Measurements from ENCODE around the gene WLS.
A peak's percentile ranks its signal among the peaks of the same experiment; 100 is the strongest.

Gene WLS

DNA sequence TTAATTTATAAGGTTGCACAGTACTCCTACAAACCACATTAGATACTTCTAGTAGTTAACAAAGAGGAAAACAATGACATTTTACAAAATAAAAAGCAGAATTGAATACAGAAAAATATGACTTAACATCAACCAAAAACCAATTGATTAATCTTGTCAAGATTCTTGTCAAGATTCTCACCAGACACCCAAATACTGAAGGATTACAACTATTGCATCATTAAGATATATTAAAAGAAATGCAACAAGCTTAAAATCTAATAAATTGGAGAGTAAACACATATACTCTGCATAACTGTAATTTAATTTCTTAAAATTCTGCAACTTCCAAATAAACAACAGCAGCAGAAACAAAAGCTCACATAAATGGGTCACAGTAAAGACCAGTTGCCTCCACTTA, 4.7 kb downstream of the WLS start:
- no peak for DNase-seq

GRCh38 chr1:68225781-68226180, 6.5 kb downstream of the WLS start:
- DNase-seq: no peak

DNA sequence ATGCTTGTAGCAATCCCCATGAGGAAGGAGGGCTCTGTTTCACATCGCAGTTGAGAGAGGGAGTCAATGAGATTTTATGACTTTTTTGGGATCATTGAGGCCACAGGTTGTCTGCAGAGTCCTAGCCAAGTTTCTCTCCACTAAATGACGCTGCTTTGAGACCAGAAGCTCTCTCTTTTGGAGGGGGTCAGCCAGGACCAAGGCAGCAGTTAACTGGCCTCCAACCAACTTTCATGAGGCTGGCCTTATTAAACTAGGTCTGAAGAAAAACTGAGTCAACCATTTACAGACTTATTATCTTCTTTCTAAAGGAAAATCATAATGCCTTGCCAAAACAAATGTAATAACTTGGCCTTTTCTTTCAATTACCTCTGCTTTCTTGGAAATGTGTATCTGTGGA, 8.6 kb downstream of the WLS start:
- no peak for DNase-seq

GRCh38 chr1:68221980-68222373, 10.3 kb downstream of the WLS start:
- no peak for DNase-seq

GRCh38 chr1:68221001-68221979, 11.0 kb downstream of the WLS start:
- DNase-seq: no peak

DNA sequence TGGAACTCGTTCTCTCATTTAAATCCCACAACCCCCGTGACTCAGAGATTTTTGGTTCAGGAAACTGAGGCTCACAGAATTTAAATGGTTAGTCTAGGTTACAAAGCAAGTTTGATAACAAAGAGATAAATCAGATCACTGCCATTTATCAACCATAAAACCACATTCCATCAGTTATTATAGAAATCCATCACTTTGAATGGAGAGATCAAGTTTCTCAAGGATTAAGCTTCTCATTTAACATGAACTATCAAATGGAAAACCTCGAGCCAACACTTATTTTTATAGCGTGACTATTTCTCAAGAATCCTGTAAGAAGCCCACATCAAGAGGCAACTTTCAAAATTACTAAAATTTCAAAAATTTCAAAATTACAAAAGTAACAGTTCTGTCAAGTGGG, 11.9 kb downstream of the WLS start:
- DNase-seq: no peak

DNA sequence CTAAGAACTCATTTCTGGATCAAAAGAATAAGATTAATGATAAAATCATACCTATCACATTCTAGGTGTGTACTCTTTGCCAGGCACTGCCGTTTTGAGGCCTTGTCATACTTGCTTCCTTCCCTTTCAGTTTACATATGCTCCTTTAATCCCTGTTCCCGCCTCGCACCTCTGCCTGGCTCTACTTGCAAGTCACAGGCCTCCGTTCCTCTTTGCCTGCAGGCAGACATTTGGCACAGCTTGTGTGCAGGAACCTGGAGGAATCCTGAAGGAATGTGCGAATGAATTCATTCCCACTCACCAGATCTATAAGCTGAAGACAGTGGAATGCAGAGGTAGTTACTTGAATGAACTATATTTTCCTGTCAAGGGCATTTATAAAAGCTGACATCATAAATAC, 13.8 kb downstream of the WLS start:
- no peak for DNase-seq

DNA sequence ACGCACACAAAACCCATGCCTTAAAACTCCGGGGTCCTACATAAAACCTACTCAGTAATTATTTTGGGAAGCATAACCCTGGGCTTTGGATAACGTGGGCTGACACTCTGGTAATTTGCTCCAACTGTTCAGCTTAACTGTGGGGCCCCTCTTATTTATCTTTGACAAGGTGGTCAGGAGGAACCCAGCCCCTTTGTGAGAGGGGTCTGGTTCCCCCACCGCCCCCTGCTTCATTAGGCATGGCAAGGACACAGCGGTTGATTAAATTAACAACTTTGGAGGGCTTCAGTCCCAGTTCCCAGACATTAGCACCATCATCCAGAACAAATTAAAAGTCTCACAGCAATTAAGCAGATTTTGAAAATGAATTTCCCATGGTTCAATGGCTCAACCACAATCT, 14.7 kb downstream of the WLS start:
- no peak for DNase-seq

- no peak for DNase-seq
These were observed 15.2 kb downstream of the WLS start for GRCh38 chr1:68217060-68217554.

- no peak for DNase-seq
These were observed 16.1 kb downstream of the WLS start for GRCh38 chr1:68216089-68216772.

- peak; percentile 39 to 52 (median 48) for DNase-seq
These were observed 18.5 kb downstream of the WLS start for GRCh38 chr1:68213843-68214242.

GRCh38 chr1:68211761-68212380, 20.5 kb downstream of the WLS start:
- DNase-seq: peak in 1 of 4 experiments; percentile 2

GRCh38 chr1:68210829-68211228, 21.5 kb downstream of the WLS start:
- DNase-seq: no peak

GRCh38 chr1:68210027-68210426, 22.3 kb downstream of the WLS start:
- no peak for DNase-seq

DNA sequence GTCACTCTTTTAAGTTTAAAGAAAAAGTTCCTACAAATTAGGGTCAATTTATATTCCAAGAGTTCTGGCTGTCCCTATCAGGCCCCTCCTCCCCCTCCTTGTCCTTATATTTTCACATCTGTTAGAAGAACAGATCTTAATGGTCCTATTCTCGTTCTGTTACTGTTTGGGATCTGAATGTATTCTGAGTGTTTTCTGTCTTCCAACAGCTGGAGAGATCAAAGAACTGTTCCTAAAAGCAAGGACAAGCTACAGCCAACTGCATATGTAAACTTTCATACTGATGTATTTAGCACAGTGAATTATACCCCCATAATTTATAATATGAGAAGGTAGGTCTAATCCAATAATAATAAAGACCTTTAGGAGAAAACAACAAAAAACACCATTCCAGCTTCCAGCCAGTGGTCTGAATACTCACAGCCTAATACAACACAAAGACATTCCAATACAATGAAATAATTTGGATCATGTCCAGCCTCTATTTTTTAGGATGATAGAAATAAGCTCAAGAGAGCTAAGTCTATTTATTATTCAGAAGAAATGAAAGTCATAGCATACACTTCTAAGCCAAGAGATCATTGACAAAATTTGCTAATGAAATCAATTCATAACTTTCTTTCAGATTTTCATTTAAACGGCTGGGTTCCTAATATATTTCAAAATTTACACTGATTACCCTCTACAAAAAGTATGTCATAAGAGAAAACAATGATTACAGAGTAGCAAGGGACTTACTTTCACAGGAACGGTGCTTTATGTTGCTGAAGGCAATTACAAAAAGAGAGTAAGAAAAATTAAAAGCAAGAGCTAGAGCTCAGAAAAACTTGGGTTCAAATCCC, 25.3 kb downstream of the WLS start:
- DNase-seq: no peak

DNA sequence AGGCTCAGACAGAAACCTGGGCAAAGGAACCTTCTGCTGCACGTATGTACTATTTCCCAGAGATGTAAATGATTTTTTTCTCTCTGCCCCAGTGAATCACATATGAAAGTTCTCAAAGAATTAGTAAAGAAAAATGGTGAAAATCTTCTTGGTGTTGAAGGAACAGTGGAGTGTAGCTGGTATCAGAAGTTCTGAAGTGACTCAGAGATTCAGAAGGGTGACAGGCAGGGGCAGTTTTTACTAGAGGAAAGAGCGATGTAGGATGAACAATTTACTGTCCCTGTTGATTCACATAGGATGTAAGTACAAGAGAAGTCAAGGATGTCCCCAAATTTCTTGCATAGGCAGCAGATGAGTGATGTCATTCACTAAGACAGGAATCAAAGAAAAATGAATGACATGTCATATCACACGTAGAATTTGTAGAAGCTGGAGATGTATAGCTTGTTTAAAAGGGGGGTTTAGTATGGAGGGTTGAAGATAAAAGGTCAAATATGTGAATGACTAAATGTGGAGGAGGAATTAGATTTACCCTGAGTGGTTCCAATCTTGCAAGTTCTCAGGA, 26.4 kb downstream of the WLS start:
- DNase-seq: no peak

DNA sequence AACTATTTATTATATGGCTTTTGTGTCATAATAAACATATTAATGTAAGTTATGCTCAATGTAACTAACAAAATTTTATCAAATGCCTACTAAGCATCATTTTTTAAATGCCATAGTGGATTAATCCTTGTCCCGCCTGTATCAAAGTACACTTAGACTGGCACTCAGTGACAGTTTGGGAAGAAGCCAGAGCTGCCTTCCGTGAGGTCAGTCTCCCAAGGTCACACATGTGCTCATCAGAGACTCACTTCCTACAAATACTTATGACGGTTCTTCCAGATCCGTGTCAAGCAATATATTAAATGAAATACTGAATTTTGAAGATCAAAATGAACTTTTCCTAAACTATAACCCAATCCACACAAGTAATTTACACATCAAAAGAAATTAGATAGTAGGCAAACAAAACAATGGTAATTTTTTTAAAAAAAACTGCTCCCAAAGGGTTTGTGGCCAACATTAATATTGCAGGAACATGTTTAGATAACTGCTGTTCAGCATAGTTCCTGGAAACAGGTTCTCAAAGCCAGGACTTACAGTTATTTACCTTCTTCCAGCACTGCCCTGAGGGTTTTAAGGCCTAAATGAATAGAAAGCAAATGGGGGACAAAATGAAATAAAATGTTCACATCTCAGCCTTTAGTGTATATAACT, 27.2 kb downstream of the WLS start:
- DNase-seq: no peak

DNA sequence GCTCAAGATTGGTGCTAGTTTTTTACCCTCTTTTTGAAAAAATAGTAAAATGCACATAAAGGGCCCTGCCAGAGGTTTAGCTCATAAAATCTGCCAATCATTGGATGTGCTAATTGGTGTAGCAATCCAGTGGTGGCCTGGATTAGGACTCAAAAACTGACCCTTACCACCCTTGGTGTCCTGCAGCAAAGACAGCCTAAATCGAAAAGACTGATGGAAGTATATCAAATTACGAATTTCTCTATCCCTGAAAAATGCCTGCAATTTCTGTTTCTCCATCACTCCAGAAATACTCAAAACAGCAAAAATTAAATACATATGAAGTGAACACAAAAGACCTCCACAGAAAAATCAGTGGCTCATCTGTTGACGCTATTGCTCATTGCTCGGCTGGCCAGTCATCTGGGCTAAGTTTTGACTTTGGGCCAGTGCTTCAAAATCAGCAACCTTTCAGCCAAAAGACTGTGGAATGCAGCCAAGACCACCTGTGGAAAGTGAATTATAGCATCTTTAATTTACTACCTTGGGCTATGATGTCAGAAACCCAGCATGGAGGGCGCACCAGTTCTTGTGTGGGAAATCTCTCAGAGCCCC, 30.0 kb downstream of the WLS start:
- DNase-seq: no peak

DNA sequence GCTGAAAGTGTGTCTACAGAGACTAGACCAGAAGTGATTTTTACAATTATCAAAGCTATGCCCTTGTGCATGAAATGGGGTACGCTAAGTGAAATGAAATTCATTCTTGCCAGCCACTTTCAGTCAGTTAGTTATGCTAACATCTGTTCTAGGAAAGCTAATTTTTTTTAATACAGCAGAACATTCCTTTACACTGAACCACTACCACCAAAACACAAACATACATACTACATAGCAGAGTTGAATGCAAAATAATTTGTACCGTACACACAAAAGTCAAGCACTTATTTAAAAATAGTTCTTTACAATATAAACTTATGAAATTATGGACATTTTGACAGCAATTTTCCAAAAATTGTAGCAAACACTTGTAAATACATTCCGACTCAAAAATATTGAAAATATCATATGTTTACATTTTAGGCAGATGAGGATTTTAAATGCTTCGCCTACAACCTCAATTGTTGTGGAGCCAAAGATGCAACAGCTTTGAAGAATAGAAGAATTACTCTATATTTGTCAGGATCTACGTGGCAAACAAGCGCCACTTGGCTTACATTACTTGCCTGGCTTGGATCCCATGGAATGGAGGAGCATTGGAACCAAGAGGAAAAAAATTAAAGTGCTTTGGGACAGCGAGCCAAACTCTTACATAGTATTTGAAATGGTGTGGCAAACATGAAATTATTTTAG, 30.6 kb downstream of the WLS start:
- DNase-seq: no peak

GRCh38 chr1:68199603-68200002, 32.7 kb downstream of the WLS start:
- no peak for DNase-seq
